ENCODE results near the gene ALK. TPM values are rescaled to one million over a fixed set of nuclear protein-coding genes. Genes with fewer than 3 reads are reported as not detected.

The ALK gene
- total RNA-seq, 4 donors from 2014 or later: 0.83 to 1.6 (median 1.2) TPM

DNA sequence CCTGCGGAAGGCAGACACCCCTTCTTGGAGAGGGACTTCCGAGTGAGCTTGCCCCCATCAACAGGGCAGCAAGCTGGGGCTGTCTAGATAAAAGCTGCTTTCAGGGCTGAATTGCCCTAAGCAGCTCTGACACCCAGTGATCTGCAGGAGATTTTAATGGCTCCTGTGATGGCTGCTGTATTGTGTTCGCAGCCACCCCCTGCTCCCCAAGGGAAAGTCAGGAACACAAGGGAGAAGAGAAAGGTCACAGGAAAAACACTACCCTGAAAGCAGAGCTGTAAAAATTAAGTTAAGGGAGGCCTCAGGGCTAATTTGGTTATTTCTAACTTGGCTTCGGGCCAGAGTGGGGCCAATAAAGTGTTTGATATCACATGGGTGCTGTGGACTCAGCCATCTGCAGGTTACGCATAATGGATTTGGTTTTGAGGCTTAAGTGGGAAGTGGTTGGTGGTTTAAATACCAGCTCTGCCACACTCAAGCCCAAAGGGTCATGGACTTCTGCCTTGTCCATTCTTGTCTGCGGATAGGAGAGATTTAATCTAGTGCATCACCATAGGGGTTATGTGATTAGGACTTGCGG is 658.6 kb downstream of the ALK start:
- H3K9me3 ChIP-seq: peaks cover 0 to 5% (median 0%) of the 10 kb centered on the region in 4 donors
- intact Hi-C loops (cut with DNase I): no loop called here
- no peaks in the 10 kb centered on the region for H3K4me1 ChIP-seq
- no peaks in the 10 kb centered on the region for H3K27me3 ChIP-seq
- no peak overlapping the region for H3K4me3 ChIP-seq
- H3K36me3 ChIP-seq: no peaks in the 10 kb centered on the region
- no peak overlapping the region for H3K27ac ChIP-seq (replicated peaks in 1 of 4)
- TF ChIP-seq, protein P1, sequence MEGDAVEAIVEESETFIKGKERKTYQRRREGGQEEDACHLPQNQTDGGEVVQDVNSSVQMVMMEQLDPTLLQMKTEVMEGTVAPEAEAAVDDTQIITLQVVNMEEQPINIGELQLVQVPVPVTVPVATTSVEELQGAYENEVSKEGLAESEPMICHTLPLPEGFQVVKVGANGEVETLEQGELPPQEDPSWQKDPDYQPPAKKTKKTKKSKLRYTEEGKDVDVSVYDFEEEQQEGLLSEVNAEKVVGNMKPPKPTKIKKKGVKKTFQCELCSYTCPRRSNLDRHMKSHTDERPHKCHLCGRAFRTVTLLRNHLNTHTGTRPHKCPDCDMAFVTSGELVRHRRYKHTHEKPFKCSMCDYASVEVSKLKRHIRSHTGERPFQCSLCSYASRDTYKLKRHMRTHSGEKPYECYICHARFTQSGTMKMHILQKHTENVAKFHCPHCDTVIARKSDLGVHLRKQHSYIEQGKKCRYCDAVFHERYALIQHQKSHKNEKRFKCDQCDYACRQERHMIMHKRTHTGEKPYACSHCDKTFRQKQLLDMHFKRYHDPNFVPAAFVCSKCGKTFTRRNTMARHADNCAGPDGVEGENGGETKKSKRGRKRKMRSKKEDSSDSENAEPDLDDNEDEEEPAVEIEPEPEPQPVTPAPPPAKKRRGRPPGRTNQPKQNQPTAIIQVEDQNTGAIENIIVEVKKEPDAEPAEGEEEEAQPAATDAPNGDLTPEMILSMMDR (IDR thresholded peaks at IDR 0.05): no peak
- 85% methylated on average over 7 of the region's 7 CpGs for WGBS
- DNase-seq (ENCODE audit: extremely low spot score): no peak

DNA sequence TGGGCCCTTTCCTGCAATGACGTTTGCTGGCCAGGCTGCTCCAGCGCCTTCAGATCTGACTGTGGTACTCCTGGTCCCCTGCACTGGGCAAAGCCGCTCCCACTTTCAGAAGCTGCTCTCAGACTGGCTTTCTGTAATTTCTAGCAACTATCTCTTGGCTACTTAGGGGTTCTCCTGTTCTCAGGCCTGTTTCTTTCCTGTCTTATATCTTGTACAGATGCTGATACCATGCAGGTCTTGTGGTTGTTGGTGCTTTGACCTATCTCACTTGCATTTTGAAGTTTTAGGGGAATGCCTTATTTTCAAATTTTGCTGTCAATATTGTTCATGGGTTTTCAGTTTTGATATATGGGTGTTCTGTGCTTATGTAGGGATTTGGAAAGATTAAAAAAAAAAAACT is 660.4 kb downstream of the ALK start:
- TF ChIP-seq POLR2A (IDR thresholded peaks at IDR 0.05; ENCODE audit: low read depth): no peak
- no peak for TF ChIP-seq POLR2AphosphoS5 (IDR thresholded peaks at IDR 0.05)
- no peak for TF ChIP-seq EP300 (IDR thresholded peaks at IDR 0.05)
- TF ChIP-seq, protein P1 (IDR thresholded peaks at IDR 0.05): no peak
- 85% methylated on average over 3 of the region's 3 CpGs for WGBS

DNA sequence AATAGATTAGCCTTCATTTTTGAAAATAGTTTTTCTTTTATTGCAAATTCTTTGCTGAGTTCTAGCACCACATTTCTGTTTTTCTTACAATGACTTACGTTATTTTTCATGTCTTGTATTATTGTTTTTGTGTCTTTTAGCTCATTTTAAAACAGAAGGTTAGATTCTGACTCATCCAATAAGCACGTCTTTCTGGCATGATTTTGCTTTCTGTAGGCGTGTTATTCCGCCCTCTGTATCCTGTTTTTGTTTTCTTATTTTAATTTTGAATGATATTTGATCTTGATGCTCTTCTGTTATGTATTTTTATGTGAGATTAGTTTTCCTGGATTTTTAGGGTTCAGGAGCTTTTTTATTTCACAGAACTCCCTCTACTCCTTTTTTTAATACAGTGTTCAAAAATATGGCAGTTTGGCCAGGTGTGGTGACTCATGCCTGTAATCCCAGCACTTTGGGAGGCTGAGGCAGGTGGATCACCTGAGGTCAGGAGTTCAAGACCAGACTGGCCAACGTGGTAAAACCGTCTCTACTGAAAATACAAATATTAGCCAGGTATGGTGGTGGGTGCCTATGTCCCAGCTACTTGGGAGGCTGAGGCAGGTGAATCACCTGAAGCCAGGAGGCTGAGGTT is 661.1 kb downstream of the ALK start:
- Histone ChIP-seq H3K27me3 (peaks cover 0 to 6% (median 0%) of the 10 kb centered on the region in 4 donors), H3K9me3 (peaks cover 0 to 5% (median 0%) of the 10 kb centered on the region in 4 donors), H3K36me3 (no peaks in the 10 kb centered on the region), H3K4me3 (no peak overlapping the region), H3K4me1 (no peaks in the 10 kb centered on the region), H3K27ac (replicated peaks in 1 of 4) (no peak overlapping the region)
- intact Hi-C loops (cut with DNase I): no loop called here
- TF ChIP-seq EP300 (IDR thresholded peaks at IDR 0.05) (no peak), POLR2AphosphoS5 (IDR thresholded peaks at IDR 0.05) (no peak), POLR2A (IDR thresholded peaks at IDR 0.05; ENCODE audit: low read depth) (no peak)
- TF ChIP-seq, protein P1 (IDR thresholded peaks at IDR 0.05): no peak
- 74% methylated on average over 6 of the region's 6 CpGs for WGBS
- DNase-seq (ENCODE audit: extremely low spot score): no peak

More for the DNA sequence above, 660.4 kb downstream of the ALK start:
- intact Hi-C loops (cut with DNase I): no loop called here
- Histone ChIP-seq H3K9me3 (peaks cover 0 to 5% (median 0%) of the 10 kb centered on the region in 4 donors), H3K27ac (replicated peaks in 1 of 4) (no peak overlapping the region), H3K27me3 (peaks cover 0 to 6% (median 0%) of the 10 kb centered on the region in 4 donors), H3K4me1 (no peaks in the 10 kb centered on the region), H3K36me3 (no peaks in the 10 kb centered on the region), H3K4me3 (no peak overlapping the region)
- no peak for DNase-seq (ENCODE audit: extremely low spot score)

DNA sequence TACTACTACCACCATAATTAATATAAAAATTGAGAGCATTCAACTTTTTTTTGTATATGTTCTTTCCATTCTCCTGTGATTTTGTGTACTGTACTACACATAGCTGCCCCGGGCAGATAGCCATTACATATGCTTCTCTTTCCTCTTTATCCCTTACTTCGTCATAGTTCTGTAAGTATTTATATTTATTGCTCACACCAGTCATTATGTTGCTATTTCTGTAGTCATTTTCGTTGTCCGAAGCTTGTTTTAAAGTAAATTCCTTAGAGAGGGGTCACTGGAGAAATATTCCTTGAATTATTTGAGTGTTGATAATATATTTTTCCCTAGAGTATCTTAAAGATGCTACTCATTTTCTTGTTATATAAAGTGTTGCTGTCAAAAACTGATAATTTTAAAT is 662.2 kb downstream of the ALK start:
- Histone ChIP-seq H3K4me3 (no peak overlapping the region), H3K27me3 (peaks cover 0 to 6% (median 0%) of the 10 kb centered on the region in 4 donors), H3K36me3 (no peaks in the 10 kb centered on the region), H3K27ac (replicated peaks in 1 of 4) (no peak overlapping the region), H3K9me3 (peaks cover 0 to 5% (median 0%) of the 10 kb centered on the region in 4 donors), H3K4me1 (no peaks in the 10 kb centered on the region)
- no peak for DNase-seq (ENCODE audit: extremely low spot score)
- intact Hi-C loops (cut with DNase I): no loop called here
- no peak for TF ChIP-seq POLR2A (IDR thresholded peaks at IDR 0.05; ENCODE audit: low read depth)
- no peak for TF ChIP-seq EP300 (IDR thresholded peaks at IDR 0.05)
- TF ChIP-seq, protein P1 (IDR thresholded peaks at IDR 0.05): no peak
- TF ChIP-seq POLR2AphosphoS5 (IDR thresholded peaks at IDR 0.05): no peak
- WGBS: 64% methylated on average over 4 of the region's 4 CpGs

Measured in esophagus muscularis mucosa (tissue), 4 donors.